GM20431 (cell line): ENCODE measurements around the gene DIP2C.
"Not testable (repeated sequence)": the region's sequence is repeated elsewhere in the genome, so short reads cannot be mapped to it uniquely, and the experiment has no call there.

Source experiments
- in situ Hi-C: fragments of 300-500 bp; cut with MseI, MboI; formaldehyde crosslinking; loops from one replicate; pipeline ENCODE4 v1.15.0; 2020; ENCODE audit warnings: low sequenced_read_pairs; ENCODE audit not compliant: unreplicated experiment

The DIP2C gene

GRCh38 chr10:282294-283139 lies 407.0 kb downstream of the DIP2C start:
- in situ Hi-C loops, result no loop called here

GRCh38 chr10:279655-280054 lies 409.8 kb downstream of the DIP2C start:
- in situ Hi-C loops, result no loop called here

- in situ Hi-C loops, result no loop called here
Observed at GRCh38 chr10:279232-279631, 410.2 kb downstream of the DIP2C start.

- in situ Hi-C loops, result no loop called here
Observed at GRCh38 chr10:278707-279106, 410.8 kb downstream of the DIP2C start.

- in situ Hi-C loops, result no loop called here
Observed at GRCh38 chr10:277963-278362, 411.5 kb downstream of the DIP2C start.

GRCh38 chr10:275680-276079 lies 413.8 kb downstream of the DIP2C start:
- in situ Hi-C loops, result no loop called here

- in situ Hi-C loops, result no loop called here
Observed at GRCh38 chr10:274866-275265, 414.6 kb downstream of the DIP2C start.

- in situ Hi-C loops, result no loop called here
Observed at GRCh38 chr10:273088-273487, 416.4 kb downstream of the DIP2C start.

GRCh38 chr10:271722-272121 lies 417.7 kb downstream of the DIP2C start:
- in situ Hi-C loops, result no loop called here

- in situ Hi-C loops, result no loop called here
Observed at GRCh38 chr10:271201-271600, 418.3 kb downstream of the DIP2C start.

- in situ Hi-C loops, result no loop called here
Observed at GRCh38 chr10:269440-270074, 419.9 kb downstream of the DIP2C start.

- in situ Hi-C loops, result no loop called here
Observed at GRCh38 chr10:267705-268104, 421.8 kb downstream of the DIP2C start.

GRCh38 chr10:266974-267425 lies 422.5 kb downstream of the DIP2C start:
- in situ Hi-C loops, result no loop called here

- in situ Hi-C loops, result not testable (repeated sequence)
Observed at GRCh38 chr10:265816-266588, 423.5 kb downstream of the DIP2C start.

GRCh38 chr10:265074-265440 lies 424.4 kb downstream of the DIP2C start:
- in situ Hi-C loops, result not testable (repeated sequence)

GRCh38 chr10:264160-265073 lies 425.1 kb downstream of the DIP2C start:
- in situ Hi-C loops, result not testable (repeated sequence)

GRCh38 chr10:260819-261429 lies 428.5 kb downstream of the DIP2C start:
- in situ Hi-C loops, result no loop called here

- in situ Hi-C loops, result no loop called here
Observed at GRCh38 chr10:251982-252582, 437.4 kb downstream of the DIP2C start.

- in situ Hi-C loops, result no loop called here
Observed at GRCh38 chr10:248307-248706, 441.2 kb downstream of the DIP2C start.
